Measurements from ENCODE around the gene C6orf62.

GRCh38 chr6:24699521-24700359, 19.2 kb downstream of the C6orf62 start:
- no peak for TF ChIP-seq ZFP30 (CRISPR knock-in tag; IDR thresholded peaks at IDR 0.05)
- no peak for TF ChIP-seq ARNTL (CRISPR knock-in tag; IDR thresholded peaks at IDR 0.05; ENCODE audit: borderline replicate concordance, low read depth)

All from SK-N-SH treated with all-trans-retinoic acid at 6 μM for 48 hours (cell line).